ENCODE data around the gene HIGD2B. TPM values are rescaled to one million over a fixed set of nuclear protein-coding genes. Genes with fewer than 3 reads are reported as not detected.
A peak's percentile ranks its signal among the peaks of the same experiment; 100 is the strongest.
"Not testable (repeated sequence)": the region's sequence is repeated elsewhere in the genome, so short reads cannot be mapped to it uniquely, and the experiment has no call there.

Gene HIGD2B
- total RNA-seq, 1 donor from 2014 or later = not detected

DNA sequence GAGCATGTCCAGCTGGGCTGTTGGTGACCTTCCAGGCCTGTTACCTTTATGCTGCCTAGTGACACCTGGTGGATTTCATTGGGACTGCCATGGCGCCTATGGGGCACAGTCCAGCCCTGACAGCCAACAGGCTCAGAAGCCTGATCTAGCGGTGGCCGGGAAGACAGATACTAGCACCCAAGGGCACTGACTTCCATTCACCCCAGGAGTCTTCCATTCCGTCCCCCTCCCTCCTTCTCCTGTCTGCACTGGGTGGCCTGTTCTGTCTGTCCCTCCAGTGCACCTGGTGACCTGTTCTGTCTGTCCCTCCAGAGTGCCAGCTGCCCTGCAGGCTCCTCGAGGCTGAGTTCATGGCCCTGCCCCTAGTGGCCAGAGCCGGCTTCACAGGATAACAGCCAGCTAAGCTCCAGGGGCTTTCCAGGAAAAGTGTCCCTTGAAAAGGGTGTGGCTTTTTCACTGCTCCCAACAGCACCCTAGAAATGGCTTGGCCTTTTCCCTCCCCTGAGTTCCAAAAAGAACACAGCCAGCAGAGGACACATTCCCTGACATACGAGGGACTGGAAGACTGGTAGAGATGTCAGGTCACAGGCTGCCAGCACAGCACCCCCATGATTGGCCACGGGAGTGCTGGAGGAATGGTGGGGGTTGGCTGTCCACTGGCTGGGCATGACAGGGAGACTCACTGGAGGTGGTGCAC, 15.2 kb downstream of the HIGD2B start:
- H3K36me3 ChIP-seq, H3K9me3 ChIP-seq, H3K4me1 ChIP-seq, H3K27me3 ChIP-seq, H3K27ac ChIP-seq: not testable (repeated sequence)
- intact Hi-C loops (cut with DNase I) = loop anchor here (2.0 to 5.0 kb wide), 2 partner anchors 70 to 199 kb away; partner anchors contain the start of gene ARIH1
- DNase-seq (ENCODE audit: low spot score in 2 of 2) = peak; percentile 43 to 83
- peak overlapping the region in 1 of 2 donors; percentile 55 for H3K4me3 ChIP-seq
- TF ChIP-seq, protein P1, sequence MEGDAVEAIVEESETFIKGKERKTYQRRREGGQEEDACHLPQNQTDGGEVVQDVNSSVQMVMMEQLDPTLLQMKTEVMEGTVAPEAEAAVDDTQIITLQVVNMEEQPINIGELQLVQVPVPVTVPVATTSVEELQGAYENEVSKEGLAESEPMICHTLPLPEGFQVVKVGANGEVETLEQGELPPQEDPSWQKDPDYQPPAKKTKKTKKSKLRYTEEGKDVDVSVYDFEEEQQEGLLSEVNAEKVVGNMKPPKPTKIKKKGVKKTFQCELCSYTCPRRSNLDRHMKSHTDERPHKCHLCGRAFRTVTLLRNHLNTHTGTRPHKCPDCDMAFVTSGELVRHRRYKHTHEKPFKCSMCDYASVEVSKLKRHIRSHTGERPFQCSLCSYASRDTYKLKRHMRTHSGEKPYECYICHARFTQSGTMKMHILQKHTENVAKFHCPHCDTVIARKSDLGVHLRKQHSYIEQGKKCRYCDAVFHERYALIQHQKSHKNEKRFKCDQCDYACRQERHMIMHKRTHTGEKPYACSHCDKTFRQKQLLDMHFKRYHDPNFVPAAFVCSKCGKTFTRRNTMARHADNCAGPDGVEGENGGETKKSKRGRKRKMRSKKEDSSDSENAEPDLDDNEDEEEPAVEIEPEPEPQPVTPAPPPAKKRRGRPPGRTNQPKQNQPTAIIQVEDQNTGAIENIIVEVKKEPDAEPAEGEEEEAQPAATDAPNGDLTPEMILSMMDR (IDR thresholded peaks at IDR 0.05) = peak; percentile 54 to 71 (median 60)

DNA sequence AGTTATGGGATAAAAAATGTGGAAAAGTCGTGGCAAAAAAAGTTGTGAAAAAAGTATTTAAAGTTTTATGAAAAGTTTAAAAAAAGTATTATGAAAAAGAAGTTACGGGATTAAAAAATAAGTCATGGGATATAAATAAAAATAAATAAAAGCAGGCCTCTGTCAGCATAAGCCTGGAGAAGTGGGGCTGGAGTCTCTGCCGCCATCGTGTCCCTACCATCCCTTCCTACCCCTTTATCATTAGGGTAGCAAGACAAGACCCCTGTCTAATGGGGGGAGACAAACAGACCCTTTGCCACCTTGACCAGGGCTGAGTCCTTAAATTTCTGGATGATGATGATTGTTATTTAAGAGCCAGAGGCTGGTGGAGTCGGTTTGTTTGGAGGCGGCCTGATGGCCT, 16.2 kb downstream of the HIGD2B start:
- intact Hi-C loops (cut with DNase I) = loop anchor here (2.0 to 5.0 kb wide), 2 partner anchors 69 to 198 kb away; partner anchors contain the start of gene ARIH1
- H3K9me3 ChIP-seq; H3K27me3 ChIP-seq; H3K36me3 ChIP-seq; H3K4me3 ChIP-seq; H3K27ac ChIP-seq; H3K4me1 ChIP-seq; DNase-seq (ENCODE audit: low spot score in 2 of 2): not testable (repeated sequence)

DNA sequence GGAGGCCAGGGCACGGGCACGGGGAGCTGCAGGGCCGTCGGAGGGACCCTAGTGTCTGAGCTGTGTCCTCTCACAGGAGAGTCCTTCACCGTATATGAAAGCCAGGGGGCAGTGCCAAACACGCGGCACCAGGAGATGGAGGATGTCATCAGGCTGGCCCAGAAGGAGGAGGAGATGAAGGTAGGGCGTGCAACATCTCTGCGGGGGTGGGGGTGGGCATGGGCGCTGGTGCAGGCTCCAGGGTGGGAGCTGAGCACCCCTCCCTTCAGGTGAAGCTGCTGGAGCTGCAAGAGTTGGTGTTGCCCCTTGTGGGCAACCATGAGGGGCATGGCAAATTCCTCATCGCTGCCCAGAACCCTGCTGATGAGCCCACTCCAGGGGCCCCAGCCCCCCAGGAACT, 20.3 kb downstream of the HIGD2B start:
- DNase-seq (ENCODE audit: low spot score in 2 of 2); intact Hi-C loops (cut with DNase I); H3K4me1 ChIP-seq: not testable (repeated sequence)

DNA sequence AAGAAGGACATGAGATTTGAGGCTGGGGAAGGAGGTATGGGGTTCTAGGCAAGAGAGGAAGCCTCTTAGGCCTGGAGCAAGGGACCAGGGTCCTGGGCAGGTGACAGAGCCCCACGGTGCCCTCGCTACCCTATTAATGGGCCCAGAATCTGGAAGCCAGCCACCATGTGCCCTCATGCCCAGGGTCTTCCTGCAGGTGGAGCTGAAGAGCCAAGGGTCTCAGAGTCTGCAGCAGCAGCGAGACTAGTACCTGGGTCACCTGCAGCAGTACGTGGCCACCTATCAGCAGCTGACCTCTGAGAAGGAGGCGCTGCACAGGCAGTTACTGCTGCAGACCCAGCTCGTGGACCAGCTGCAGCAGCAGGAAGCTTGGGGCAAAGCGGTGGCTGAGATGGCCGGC, 22.1 kb downstream of the HIGD2B start:
- not testable (repeated sequence) for DNase-seq (ENCODE audit: low spot score in 2 of 2); H3K4me3 ChIP-seq

More for the DNA sequence above, 20.3 kb downstream of the HIGD2B start:
- not testable (repeated sequence) for H3K4me3 ChIP-seq, H3K9me3 ChIP-seq, H3K36me3 ChIP-seq, H3K27ac ChIP-seq, H3K27me3 ChIP-seq

DNA sequence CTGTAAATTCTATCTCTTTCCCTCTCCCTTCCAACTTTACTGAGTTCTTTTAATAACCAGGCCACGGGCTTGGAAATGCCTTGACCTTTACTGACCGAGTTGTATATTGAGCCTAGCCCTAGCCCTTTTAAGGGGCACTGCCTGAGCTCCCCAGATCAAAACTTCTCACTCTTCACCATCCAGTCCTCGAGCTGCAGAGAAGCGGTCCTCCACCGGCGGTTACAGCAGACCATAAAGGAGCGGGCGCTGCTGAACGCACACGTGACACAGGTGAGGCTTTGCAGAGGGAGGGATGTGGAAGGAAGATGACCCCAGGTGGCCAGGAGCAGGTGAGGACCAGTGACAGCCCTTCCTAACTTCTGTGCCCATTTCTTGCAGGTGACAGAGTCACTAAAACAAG, 24.9 kb downstream of the HIGD2B start:
- H3K27ac ChIP-seq; intact Hi-C loops (cut with DNase I); DNase-seq (ENCODE audit: low spot score in 2 of 2); H3K4me1 ChIP-seq; H3K9me3 ChIP-seq; H3K36me3 ChIP-seq; H3K27me3 ChIP-seq; H3K4me3 ChIP-seq: not testable (repeated sequence)

More for the DNA sequence above, 22.1 kb downstream of the HIGD2B start:
- H3K36me3 ChIP-seq; H3K27me3 ChIP-seq; H3K27ac ChIP-seq; H3K4me1 ChIP-seq; intact Hi-C loops (cut with DNase I); H3K9me3 ChIP-seq: not testable (repeated sequence)

DNA sequence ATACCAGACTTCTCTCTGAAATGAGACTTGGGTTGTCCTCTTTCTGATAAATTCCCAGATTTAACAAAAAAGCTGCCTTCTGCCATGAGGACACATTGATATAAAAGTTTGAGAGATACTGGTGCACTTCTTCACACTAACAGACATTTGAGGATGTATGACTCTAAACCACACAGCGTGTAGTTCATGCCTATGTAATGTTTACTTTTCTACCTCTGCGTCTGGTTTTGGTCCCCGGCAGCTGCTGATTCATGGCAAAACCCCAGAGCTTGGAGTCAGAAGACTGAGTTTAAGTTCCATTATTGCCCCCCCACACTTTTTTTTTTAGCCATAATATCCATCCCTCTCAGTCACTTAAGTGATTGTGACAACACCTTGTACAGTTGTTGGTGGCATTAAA, 30.0 kb downstream of the HIGD2B start:
- H3K36me3 ChIP-seq; intact Hi-C loops (cut with DNase I); DNase-seq (ENCODE audit: low spot score in 2 of 2); H3K27ac ChIP-seq; H3K27me3 ChIP-seq; H3K4me1 ChIP-seq; H3K4me3 ChIP-seq; H3K9me3 ChIP-seq: not testable (repeated sequence)

DNA sequence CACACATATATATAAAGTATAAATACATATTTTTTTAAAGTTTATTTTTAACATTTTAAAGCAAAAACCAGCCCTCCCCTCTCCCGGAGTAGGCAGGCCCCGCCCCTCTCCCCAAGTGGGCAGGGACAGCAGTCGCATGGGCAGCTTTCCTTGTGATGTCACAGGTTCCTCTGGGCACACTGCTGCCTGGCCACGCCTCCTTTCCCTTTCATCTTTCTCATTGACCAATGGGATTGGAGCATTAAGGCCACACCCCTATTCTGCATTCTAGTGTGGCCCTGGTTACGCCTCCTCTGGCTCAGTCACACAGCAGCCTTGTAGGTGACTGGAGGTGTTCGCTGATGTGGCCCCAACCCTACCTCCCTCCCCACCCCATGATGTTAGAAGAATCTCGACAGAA, 31.6 kb downstream of the HIGD2B start, which contains the start of gene GOLGA6B:
Gene GOLGA6B, plus strand, starts transcription at position 301 of the 400 bp plus-strand sequence. Its CDS starts 41 bp downstream, at position 342.
- H3K27me3 ChIP-seq; intact Hi-C loops (cut with DNase I); H3K36me3 ChIP-seq; H3K4me3 ChIP-seq; DNase-seq (ENCODE audit: low spot score in 2 of 2); H3K27ac ChIP-seq; H3K9me3 ChIP-seq; H3K4me1 ChIP-seq: not testable (repeated sequence)

DNA sequence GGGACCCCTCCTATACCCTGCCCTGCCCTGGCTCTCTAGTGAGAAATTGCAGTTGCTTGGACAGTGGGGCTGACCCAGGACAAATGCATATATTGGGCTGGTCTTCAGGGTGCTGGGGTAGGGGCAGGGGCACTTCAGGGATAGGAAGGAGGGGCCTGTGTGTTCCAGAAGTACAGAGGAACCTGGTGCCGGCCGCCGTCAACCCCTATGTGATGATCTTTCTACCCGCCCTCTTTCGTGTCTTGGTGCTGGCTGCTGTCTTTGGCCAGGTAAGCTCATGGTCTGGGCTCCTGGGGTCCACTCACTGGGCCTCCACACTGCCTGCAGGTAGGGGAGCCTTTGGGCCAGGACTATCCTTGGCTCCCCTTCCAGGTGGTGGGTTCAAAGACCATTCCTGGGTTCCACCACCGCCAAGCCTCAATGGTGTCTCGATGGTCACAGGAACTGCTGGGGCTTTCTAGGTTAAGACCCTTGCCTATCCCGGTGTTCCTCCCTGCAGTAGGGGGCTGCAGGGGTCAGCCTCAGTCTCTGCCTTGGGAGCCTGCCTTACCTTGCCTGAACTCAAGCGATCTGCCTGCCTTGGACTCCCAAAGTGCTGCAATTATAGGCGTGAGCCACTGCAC, 37.2 kb downstream of the HIGD2B start:
- H3K36me3 ChIP-seq; H3K27me3 ChIP-seq; DNase-seq (ENCODE audit: low spot score in 2 of 2); intact Hi-C loops (cut with DNase I); H3K4me3 ChIP-seq; H3K9me3 ChIP-seq; H3K4me1 ChIP-seq; H3K27ac ChIP-seq: not testable (repeated sequence)

DNA sequence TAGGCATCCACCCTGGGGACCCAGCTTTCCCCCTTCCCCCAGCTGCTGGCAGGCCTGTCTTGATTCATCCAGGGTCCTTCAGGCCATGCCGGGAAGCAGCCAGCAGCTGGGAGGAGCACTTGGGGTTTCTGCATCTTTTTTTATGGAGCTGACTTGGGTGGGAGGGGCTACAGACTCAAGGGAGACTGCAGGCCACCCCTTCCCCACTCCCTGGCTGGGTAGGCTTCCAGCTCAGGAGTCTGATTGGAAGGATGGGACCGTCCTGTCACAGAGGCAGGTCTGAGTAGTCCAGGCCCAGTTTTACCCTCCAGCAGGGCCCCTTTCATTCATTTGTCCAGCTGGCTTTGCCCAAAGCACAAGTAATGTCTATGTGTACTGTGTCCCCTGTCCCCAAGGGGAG, 43.7 kb downstream of the HIGD2B start:
- H3K4me1 ChIP-seq; H3K27ac ChIP-seq; H3K27me3 ChIP-seq; intact Hi-C loops (cut with DNase I); DNase-seq (ENCODE audit: low spot score in 2 of 2); H3K9me3 ChIP-seq; H3K36me3 ChIP-seq; H3K4me3 ChIP-seq: not testable (repeated sequence)

DNA sequence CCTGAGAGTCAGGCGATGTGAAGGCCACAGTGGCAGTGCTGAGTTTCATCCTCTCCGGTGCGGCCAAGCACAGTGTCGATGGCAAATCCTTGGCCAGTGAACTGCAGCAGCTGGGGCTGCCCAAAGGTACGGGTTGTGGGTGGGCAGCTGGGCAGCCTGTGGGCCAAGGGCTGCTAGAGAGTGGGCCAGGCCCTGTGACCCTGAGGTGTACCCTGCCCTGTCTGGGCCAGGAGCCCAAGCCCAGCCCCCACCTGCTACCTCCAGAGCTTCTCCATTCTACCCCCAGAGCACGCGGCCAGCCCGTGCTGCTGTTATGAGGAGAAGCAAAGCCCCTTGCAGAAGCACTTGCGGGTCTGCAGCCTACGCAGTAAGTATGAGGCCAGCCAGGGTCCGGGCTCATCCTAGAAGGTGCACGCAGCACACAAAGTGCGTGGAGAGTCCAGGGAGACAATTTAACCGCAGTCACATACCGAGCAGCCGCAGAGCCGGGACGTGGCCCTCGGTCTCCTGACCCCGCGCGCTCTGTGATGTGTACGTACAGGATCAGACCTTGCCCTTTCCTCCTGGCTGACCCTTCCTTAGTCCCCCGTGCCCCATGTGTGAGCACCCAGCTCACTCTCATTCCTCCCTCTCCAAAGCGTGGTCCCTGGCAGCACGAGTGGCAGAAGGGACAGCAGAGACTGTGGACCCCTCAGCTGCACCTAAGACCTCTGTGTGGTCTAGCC, 46.1 kb downstream of the HIGD2B start:
- intact Hi-C loops (cut with DNase I); DNase-seq (ENCODE audit: low spot score in 2 of 2): not testable (repeated sequence)

DNA sequence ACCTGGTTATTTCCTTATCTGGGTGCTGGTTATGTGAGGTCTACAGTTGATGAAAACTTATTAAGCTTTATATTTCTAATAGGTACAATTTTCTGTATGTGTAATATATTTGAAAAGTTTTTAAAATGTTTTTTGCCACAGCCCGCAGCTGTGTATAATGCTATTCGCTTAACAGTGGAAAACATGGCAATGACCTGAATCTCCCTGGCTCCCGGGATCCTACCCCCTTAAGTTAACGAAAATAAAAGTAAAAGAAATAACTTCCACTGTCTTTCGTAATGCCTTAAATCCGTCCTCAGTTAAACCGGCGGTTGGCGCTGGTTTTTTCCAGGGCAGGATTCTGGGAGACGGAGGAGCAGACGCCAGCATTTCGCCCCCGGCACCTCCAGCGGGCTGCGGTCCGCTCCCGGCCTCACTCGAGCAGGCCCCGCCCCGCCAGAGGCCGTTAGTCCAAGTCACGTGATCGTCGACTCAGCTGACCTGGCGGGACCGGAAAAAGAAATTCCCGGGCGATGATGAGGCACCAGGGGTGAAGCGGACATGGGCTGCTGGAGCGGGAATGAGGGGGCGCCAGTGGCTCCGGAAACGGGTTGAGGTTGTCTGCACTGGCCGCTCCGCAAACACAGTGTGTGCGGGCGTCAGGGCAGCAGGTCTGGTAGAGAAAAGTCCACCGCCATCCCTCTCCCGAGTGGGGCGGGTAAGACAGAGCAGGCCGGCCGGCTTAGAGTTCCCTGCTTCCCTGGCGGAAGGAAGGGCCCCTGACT, 49.3 kb downstream of the HIGD2B start:
- H3K4me1 ChIP-seq; intact Hi-C loops (cut with DNase I); H3K27me3 ChIP-seq; H3K36me3 ChIP-seq; H3K27ac ChIP-seq; H3K9me3 ChIP-seq: not testable (repeated sequence)
- DNase-seq (ENCODE audit: low spot score in 2 of 2) = peak in 1 of 2 donors; percentile 88
- H3K4me3 ChIP-seq = peak overlapping the region in 1 of 2 donors; percentile 44

More for the DNA sequence above, 46.1 kb downstream of the HIGD2B start:
- H3K27me3 ChIP-seq, H3K9me3 ChIP-seq, H3K36me3 ChIP-seq, H3K4me1 ChIP-seq, H3K4me3 ChIP-seq, H3K27ac ChIP-seq: not testable (repeated sequence)

DNA sequence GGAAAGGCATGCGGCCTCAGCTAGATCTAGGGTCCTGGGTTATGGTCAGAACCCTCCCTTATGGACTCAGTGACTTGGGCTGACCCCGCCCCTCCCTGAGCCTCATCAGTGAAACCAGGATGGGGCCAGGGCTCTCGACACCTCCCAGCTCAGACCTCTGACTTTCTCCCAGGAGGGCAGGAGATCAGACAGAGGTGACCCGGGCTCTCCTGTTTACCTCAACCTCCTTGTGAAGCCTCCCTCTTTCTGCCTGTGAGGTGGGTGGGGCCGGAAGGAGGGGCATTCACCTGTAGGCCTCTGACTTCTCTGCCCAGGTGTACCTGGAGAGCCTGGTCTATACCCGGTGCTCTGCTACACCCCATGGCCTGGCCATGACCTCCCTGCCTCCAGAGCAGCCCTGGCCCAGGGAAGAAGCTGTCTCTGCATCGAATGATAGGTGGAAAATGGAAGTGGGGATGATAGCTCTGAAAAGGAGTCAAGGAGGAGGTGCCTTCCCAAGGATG, 56.9 kb downstream of the HIGD2B start:
- intact Hi-C loops (cut with DNase I); H3K4me1 ChIP-seq; H3K9me3 ChIP-seq; H3K27me3 ChIP-seq; H3K36me3 ChIP-seq; H3K4me3 ChIP-seq; H3K27ac ChIP-seq: not testable (repeated sequence)
- DNase-seq (ENCODE audit: low spot score in 2 of 2) = peak in 1 of 2 donors; percentile 55
